CD4-positive, CD25-positive, alpha-beta regulatory T cell (primary cell): ENCODE measurements around the gene PLLP. TPM values are rescaled to one million over a fixed set of nuclear protein-coding genes. Genes with fewer than 3 reads are reported as not detected.

Experiments
- ATAC-seq, 2 donors: fragments of 150-1000 bp; cut with Tn5 transposase; one replicate each; pipeline ENCODE4 v1.10.0; 2021; ENCODE audit warnings: low read depth in 2 of 2, moderate number of reproducible peaks in 2 of 2, moderate library complexity in 1 of 2
- DNase-seq, 3 donors: peaks; one replicate each; pipeline versions ENCODE4 v3.0.0 to v3.0.0-alpha.2; 2012 to 2022; ENCODE audit warnings: mixed read lengths in 1 of 3
- H3K27ac ChIP-seq: one replicate; pipeline ENCODE4 v1.7.0; 2013; ENCODE audit warnings: mild to moderate bottlenecking, low read length; ENCODE audit not compliant: insufficient read depth, poor library complexity, severe bottlenecking
- H3K27me3 ChIP-seq: one replicate; pipeline ENCODE4 v1.7.0; 2013; ENCODE audit warnings: low read length; ENCODE audit not compliant: control insufficient read depth, insufficient read depth
- H3K36me3 ChIP-seq: one replicate; pipeline ENCODE4 v1.7.0; 2013; ENCODE audit warnings: mild to moderate bottlenecking, low read length, moderate library complexity; ENCODE audit not compliant: control insufficient read depth, insufficient read depth
- H3K4me1 ChIP-seq: 2 replicates; pipeline ENCODE4 v1.7.0; 2013; ENCODE audit warnings: mild to moderate bottlenecking, low read length; ENCODE audit not compliant: insufficient read depth, control insufficient read depth, poor library complexity, severe bottlenecking
- H3K4me3 ChIP-seq: one replicate; pipeline ENCODE4 v1.7.0; 2013; ENCODE audit warnings: low read depth, mild to moderate bottlenecking, low read length, moderate library complexity
- H3K9me3 ChIP-seq, 2 experiments: 1 replicate in 1 of 2; 2 replicates in 1 of 2; pipeline ENCODE4 v1.7.0; 2013; ENCODE audit warnings: low read length in 2 of 2, mild to moderate bottlenecking in 1 of 2, moderate library complexity in 1 of 2; ENCODE audit not compliant: control insufficient read depth in 2 of 2
- H3K27ac Mint-ChIP-seq, 3 donors: one replicate each; pipeline ENCODE4 v1.8.0; 2020 to 2022; ENCODE audit warnings: mild to moderate bottlenecking in 3 of 3, mixed read lengths in 3 of 3, moderate library complexity in 2 of 3
- H3K27me3 Mint-ChIP-seq: one replicate; pipeline ENCODE4 v1.8.0; 2022; ENCODE audit warnings: mild to moderate bottlenecking, mixed read lengths
- H3K36me3 Mint-ChIP-seq: one replicate; pipeline ENCODE4 v1.8.0; 2020; ENCODE audit warnings: mixed read lengths
- H3K4me1 Mint-ChIP-seq, 4 donors: one replicate each; pipeline ENCODE4 v1.8.0; 2020 to 2022; ENCODE audit warnings: mixed read lengths in 4 of 4, mild to moderate bottlenecking in 1 of 4
- H3K4me3 Mint-ChIP-seq, 4 donors: one replicate each; pipeline ENCODE4 v1.8.0; 2020 to 2022; ENCODE audit warnings: mild to moderate bottlenecking in 4 of 4, mixed read lengths in 4 of 4, moderate library complexity in 3 of 4
- H3K9me3 Mint-ChIP-seq, 7 donors: one replicate each; pipeline ENCODE4 v1.8.0; 2020 to 2022; ENCODE audit warnings: mixed read lengths in 7 of 7, mild to moderate bottlenecking in 3 of 7, moderate library complexity in 2 of 7
- polyA plus RNA-seq, 4 donors: library from polyadenylated mRNA; unstranded; fragments of 300-500 nt; fragmentation: Illumina TruSeq; gene quantifications; one replicate each; pipeline ENCODE4 v1.2.3, GENCODE V29; 2021
- total RNA-seq: library from RNA; stranded (reverse); gene quantifications from one replicate; pipeline ENCODE4 v1.2.3, GENCODE V29; 2022

Gene PLLP
- total and polyA plus RNA-seq, 5 donors from 2014 or later: 0.46 to 1.3 (median 0.82) TPM; not detected in 1

DNA sequence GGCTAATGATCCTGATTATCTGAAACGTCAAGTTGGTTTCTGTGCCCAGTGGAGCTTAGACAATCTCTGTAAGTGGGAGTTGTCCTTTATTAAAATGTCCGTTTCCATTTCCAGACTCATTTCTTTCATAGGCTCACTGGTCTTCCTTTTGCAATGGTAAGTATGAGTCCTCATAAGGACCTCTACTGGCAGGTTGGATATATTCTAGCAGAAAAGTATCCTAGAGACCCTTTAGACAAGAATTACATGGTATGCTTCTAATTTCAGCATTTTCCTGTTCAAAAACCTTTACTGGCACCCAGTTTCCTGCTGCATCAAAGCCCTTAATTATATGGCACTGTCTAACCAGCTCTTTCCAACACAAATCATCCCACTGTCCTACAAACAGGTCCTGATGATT, 67.5 kb downstream of the PLLP start:
- H3K27me3 ChIP-seq: no peaks in the 10 kb centered on the region
- ATAC-seq: no peak
- H3K4me3 Mint-ChIP-seq: no peak overlapping the region
- peaks cover 0 to 4% (median 1%) of the 10 kb centered on the region in 4 donors for H3K4me1 Mint-ChIP-seq
- no peak overlapping the region for H3K4me3 ChIP-seq
- H3K27me3 Mint-ChIP-seq: no peaks in the 10 kb centered on the region
- no peak overlapping the region for H3K27ac Mint-ChIP-seq
- peaks cover 80% of the 10 kb centered on the region for H3K36me3 Mint-ChIP-seq
- H3K27ac ChIP-seq: no peak overlapping the region
- peaks cover 32 to 34% of the 10 kb centered on the region in 2 experiments for H3K9me3 ChIP-seq
- peaks cover 0 to 34% (median 17%) of the 10 kb centered on the region in 7 donors for H3K9me3 Mint-ChIP-seq
- DNase-seq: no peak
- H3K36me3 ChIP-seq: peaks cover 88% of the 10 kb centered on the region
- no peaks in the 10 kb centered on the region for H3K4me1 ChIP-seq

DNA sequence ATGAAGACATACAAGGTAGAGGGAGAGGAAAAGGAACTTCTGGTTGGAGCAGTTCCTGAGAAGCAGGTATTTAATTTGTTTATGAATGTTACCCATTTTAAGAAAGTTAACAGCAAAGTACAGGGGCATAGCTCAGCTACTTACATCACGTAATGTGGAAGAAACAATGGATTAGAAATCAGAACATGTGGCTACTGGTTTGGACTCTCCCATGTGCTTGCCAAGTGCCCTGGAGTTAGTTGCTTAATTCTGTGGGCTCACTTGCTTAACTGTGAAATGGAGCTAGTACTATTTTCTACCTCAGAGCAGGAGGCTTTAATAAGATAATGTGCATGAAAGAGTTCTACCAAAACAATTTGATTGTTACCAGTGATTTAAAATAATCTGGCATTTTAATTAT, 71.0 kb downstream of the PLLP start:
- Histone ChIP-seq H3K4me3 (no peak overlapping the region), H3K27ac (no peak overlapping the region), H3K27me3 (no peaks in the 10 kb centered on the region), H3K36me3 (peaks cover 73% of the 10 kb centered on the region), H3K9me3 (peaks cover 28 to 34% of the 10 kb centered on the region in 2 experiments), H3K4me1 (no peaks in the 10 kb centered on the region)
- ATAC-seq (no peak), DNase-seq (no peak)
- H3K36me3 Mint-ChIP-seq: peaks cover 59% of the 10 kb centered on the region
- no peak overlapping the region for H3K4me3 Mint-ChIP-seq
- H3K9me3 Mint-ChIP-seq: peaks cover 0 to 28% (median 14%) of the 10 kb centered on the region in 7 donors
- no peak overlapping the region for H3K27ac Mint-ChIP-seq
- peaks cover 0 to 4% (median 0%) of the 10 kb centered on the region in 4 donors for H3K4me1 Mint-ChIP-seq
- no peaks in the 10 kb centered on the region for H3K27me3 Mint-ChIP-seq

DNA sequence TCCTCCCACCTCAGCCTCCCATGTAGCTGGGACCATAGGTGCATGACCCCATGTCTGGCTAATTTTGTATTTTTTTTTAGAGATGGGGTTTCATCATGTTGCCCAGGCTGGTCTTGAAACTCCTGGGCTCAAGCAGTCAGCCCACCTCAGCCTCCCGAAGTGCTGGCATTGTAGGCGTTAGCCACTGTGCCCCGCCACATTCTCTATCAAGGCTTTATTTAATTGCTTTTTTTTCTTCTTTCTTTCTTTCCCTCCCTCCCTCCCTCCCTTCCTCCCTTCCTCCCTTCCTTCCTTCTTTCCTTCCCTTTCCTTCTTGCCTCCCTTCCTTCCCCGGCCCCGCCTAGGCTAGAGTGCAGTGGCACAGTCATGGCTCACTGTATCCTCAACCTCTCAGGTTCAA, 74.7 kb downstream of the PLLP start:
- no peak overlapping the region for H3K27ac Mint-ChIP-seq
- peaks cover 69% of the 10 kb centered on the region for H3K36me3 ChIP-seq
- no peaks in the 10 kb centered on the region for H3K27me3 ChIP-seq
- DNase-seq (no peak), ATAC-seq (no peak)
- H3K4me1 ChIP-seq: no peaks in the 10 kb centered on the region
- no peak overlapping the region for H3K4me3 Mint-ChIP-seq
- no peak overlapping the region for H3K27ac ChIP-seq
- peaks cover 46% of the 10 kb centered on the region for H3K36me3 Mint-ChIP-seq
- no peak overlapping the region for H3K4me3 ChIP-seq
- H3K9me3 ChIP-seq: no peaks in the 10 kb centered on the region
- H3K4me1 Mint-ChIP-seq: peaks cover 0 to 8% (median 0%) of the 10 kb centered on the region in 4 donors
- H3K27me3 Mint-ChIP-seq: no peaks in the 10 kb centered on the region
- peaks cover 0 to 5% (median under 1%) of the 10 kb centered on the region in 7 donors for H3K9me3 Mint-ChIP-seq

DNA sequence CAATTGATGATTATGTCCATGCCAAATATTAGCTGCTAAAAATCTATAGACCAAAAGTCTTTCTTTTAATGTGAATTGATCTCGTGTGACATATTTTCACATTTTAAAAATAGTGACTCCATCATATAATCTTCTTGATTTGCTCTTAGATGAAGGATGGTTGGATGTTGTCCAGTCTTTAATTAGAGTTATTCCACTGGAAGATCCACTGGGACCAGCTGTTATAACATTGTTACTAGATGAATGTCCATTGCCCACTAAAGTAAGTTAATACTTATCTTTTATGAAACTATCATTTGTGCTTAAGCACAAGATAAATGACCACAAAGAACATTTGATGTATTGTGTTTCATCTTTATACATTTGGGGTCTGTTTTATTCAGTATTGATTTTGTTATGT, 75.5 kb downstream of the PLLP start:
- Mint-ChIP-seq H3K27me3 (no peaks in the 10 kb centered on the region), H3K9me3 (no peaks in the 10 kb centered on the region), H3K4me3 (no peak overlapping the region), H3K4me1 (peaks cover 0 to 8% (median 0%) of the 10 kb centered on the region in 4 donors), H3K27ac (no peak overlapping the region), H3K36me3 (peaks cover 38% of the 10 kb centered on the region)
- DNase-seq: no peak
- Histone ChIP-seq H3K9me3 (no peaks in the 10 kb centered on the region), H3K36me3 (peaks cover 67% of the 10 kb centered on the region), H3K27me3 (no peaks in the 10 kb centered on the region), H3K4me1 (no peaks in the 10 kb centered on the region), H3K4me3 (no peak overlapping the region), H3K27ac (no peak overlapping the region)
- no peak for ATAC-seq

Other genes with a start within 250 kb of the PLLP start
- 15.3 TPM for gene CPNE2, start 192.1 kb downstream of the PLLP start, total RNA-seq
- gene CPNE2, start 192.1 kb downstream of the PLLP start, polyA plus RNA-seq: 10 to 100 TPM; 31.7 to 54.7 (median 47.3) TPM
- 140 TPM for gene PSME3IP1, start 98.6 kb downstream of the PLLP start, total RNA-seq
- gene PSME3IP1, start 98.6 kb downstream of the PLLP start, polyA plus RNA-seq: 10 to 100 TPM; 68.1 to 81.5 (median 71.8) TPM
- 25.7 TPM for gene RSPRY1, start 98.3 kb downstream of the PLLP start, total RNA-seq
- gene RSPRY1, start 98.3 kb downstream of the PLLP start, polyA plus RNA-seq: 10 to 100 TPM; 26.7 to 46.4 (median 36.1) TPM
- 26.9 TPM for gene ARL2BP, start 39.4 kb downstream of the PLLP start, total RNA-seq
- gene ARL2BP, start 39.4 kb downstream of the PLLP start, polyA plus RNA-seq: 100 to 1,000 TPM; 102 to 121 (median 104) TPM
- not detected for gene CCL22, start 74.1 kb upstream of the PLLP start, total RNA-seq
- gene CCL22, start 74.1 kb upstream of the PLLP start, polyA plus RNA-seq: not detected
- 0.15 TPM for gene CX3CL1, start 87.8 kb upstream of the PLLP start, total RNA-seq
- gene CX3CL1, start 87.8 kb upstream of the PLLP start, polyA plus RNA-seq: not detected
- gene CCL17, start 120.1 kb upstream of the PLLP start, total RNA-seq: not detected
- not detected for gene CCL17, start 120.1 kb upstream of the PLLP start, polyA plus RNA-seq
- gene CIAPIN1, start 162.7 kb upstream of the PLLP start, total RNA-seq: 27.1 TPM
- 10 to 100 TPM; 49.2 to 56.5 (median 53.3) TPM for gene CIAPIN1, start 162.7 kb upstream of the PLLP start, polyA plus RNA-seq
- 18.5 TPM for gene COQ9, start 162.8 kb upstream of the PLLP start, total RNA-seq
- gene COQ9, start 162.8 kb upstream of the PLLP start, polyA plus RNA-seq: 10 to 100 TPM; 24.4 to 33.6 (median 27.8) TPM
- gene POLR2C, start 178.0 kb upstream of the PLLP start, total RNA-seq: 79.8 TPM
- 10 to 100 TPM; 41.9 to 48.0 (median 45.3) TPM for gene POLR2C, start 178.0 kb upstream of the PLLP start, polyA plus RNA-seq
- gene DOK4, start 201.8 kb upstream of the PLLP start, total RNA-seq: 1.8 TPM
- gene DOK4, start 201.8 kb upstream of the PLLP start, polyA plus RNA-seq: 1 to 10 TPM in 3 of 4 donors, under 1 TPM in 1; 0.99 to 1.4 (median 1.1) TPM